Activated naive CD4-positive, alpha-beta T cell (primary cell): ENCODE measurements around the gene PPID.
"Not testable (repeated sequence)": the region's sequence is repeated elsewhere in the genome, so short reads cannot be mapped to it uniquely, and the experiment has no call there.

Source experiments
- DNase-seq, 4 experiments: peaks; one replicate each; lab custom pipeline; 2025; lab: John Stamatoyannopoulos, UW

The PPID gene

GRCh38 chr4:158722917-158723793 lies at the start of gene PPID:
Gene PPID (minus strand): TSS chr4:158723396. CDS start chr4:158723288, 108 bp downstream.
- peak; percentile 49 to 63 (median 57) for DNase-seq

GRCh38 chr4:158771776-158772175 lies 48.6 kb upstream of the PPID start:
- no peak for DNase-seq

GRCh38 chr4:158770671-158771070 lies 47.5 kb upstream of the PPID start:
- DNase-seq = no peak

- DNase-seq = peak; percentile 5 to 33 (median 22)
Measured at GRCh38 chr4:158769175-158769921, 46.2 kb upstream of the PPID start.

- peak; percentile 8 to 66 (median 34) for DNase-seq
Measured at GRCh38 chr4:158768555-158769174, 45.5 kb upstream of the PPID start, which contains the start of gene FNIP2. Gene FNIP2 (plus strand): TSS chr4:158769026. CDS start chr4:158769213, 187 bp downstream.

GRCh38 chr4:158767451-158767850 lies 44.3 kb upstream of the PPID start:
- no peak for DNase-seq

GRCh38 chr4:158766434-158767044 lies 43.3 kb upstream of the PPID start:
- DNase-seq = no peak

DNA sequence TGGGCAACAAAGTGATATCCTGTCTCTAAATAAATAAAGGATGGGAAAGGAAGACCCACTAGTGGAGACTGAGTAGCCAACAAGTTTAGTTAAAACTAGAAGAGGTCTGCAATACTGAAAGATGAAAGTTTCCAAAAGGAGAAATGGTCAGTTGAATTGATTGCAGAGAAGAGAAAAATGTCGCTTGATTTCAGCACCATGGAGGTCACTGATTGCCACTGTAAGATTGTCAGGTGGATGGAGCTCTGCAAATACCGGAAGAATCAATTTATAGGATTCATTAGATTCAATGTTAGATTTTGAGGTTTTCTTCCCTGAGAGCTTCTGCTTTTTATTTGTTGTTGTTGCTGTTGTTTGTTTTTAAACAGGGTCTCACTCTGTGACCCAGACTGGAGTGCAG lies 40.3 kb upstream of the PPID start:
- no peak for DNase-seq

DNA sequence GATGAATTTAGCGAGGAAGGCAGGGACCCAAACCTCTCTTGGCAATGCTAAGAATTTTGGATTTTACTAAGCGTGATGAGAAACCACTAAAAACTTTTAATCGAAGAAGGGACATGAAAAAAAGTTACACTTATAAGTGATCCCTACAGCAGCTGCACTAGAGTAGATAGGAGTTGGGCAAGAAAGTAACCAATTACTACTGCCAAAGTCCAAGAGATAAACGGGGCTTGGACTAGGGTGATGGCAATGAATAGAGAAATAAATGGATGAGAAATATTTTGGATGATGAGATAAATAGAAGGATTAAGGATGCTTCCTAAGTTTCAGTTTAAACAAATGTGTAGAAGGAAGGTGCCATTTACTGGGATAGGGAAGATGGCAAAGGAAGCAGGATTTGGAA lies 39.4 kb upstream of the PPID start:
- no peak for DNase-seq

DNA sequence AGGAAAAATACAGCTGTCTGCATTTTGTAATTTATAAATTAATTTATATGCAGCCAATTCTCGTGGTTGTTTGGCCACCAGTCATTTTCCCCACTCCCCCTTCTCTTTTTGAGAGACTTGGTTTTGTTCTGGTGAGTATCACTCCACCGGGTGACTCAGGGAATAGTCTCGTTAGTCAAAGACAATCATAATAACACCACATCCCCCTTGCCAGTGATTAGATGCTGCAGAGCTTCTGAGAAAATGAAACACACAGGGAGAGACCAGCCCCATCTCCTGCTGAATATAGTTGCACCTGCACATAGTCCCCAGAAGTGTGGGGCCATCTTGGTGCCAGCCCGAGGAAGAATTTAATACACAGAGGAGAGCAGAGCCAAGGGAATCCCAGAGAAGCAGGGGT lies 37.7 kb upstream of the PPID start:
- no peak for DNase-seq

DNA sequence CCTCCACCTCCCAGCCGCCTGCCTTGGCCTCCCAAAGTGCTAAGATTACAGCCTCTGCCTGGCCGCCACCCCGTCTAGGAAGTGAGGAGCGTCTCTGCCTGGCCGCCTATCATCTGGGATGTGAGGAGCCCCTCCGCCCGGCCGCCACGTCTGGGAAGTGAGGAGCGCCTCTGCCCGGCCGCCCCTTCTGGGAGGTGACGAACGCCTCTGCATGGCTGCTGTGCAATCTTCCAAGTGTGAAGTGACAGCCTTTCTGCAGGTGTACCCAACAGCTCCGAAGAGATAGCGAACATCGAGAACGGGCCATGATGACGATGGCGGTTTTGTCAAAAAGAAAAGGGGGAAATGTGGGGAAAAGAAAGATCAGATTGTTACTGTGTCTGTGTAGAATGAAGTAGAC lies 36.3 kb upstream of the PPID start:
- DNase-seq = not testable (repeated sequence)

- DNase-seq = no peak
Measured at GRCh38 chr4:158758703-158759102, 35.5 kb upstream of the PPID start.

- no peak for DNase-seq
Measured at GRCh38 chr4:158758142-158758541, 34.9 kb upstream of the PPID start.

DNA sequence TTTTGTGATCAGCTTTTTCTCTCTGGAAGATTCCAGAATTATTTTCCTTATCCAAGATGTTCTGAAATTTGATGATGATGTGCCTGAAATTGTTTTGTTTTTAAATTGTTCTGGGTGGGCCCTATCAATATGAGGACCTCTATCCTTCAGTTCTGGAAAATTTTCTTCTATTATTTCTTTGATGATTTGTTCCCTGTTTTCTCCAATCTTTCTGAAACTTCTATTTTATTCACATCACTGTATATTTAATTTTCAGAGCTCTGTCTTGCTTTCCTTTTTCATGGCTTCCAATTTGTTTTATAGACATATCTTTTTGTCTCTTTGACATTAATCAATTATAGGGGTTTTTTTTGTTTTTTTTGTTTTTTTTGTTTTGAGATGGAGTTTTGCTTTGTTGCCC lies 33.4 kb upstream of the PPID start:
- DNase-seq = no peak

DNA sequence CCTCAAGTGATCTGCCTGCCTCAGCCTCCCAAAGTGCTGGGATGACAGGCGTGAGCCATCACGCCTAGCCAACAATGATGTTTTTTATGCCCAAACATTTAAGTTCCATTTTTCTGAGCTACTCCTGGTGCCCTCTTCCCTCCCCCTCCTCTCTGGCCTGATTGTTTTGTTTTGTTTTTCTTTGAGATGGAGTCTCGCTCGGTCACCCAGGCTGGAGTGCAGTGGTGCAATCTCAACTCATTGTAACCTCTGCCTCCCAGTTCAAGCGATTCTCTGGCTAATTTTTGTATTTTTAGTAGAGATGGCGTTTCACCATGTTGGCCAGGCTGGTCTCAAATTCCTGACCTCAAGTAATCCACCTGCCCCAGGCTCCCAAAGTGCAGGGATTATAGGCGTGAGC lies 32.6 kb upstream of the PPID start:
- not testable (repeated sequence) for DNase-seq

DNA sequence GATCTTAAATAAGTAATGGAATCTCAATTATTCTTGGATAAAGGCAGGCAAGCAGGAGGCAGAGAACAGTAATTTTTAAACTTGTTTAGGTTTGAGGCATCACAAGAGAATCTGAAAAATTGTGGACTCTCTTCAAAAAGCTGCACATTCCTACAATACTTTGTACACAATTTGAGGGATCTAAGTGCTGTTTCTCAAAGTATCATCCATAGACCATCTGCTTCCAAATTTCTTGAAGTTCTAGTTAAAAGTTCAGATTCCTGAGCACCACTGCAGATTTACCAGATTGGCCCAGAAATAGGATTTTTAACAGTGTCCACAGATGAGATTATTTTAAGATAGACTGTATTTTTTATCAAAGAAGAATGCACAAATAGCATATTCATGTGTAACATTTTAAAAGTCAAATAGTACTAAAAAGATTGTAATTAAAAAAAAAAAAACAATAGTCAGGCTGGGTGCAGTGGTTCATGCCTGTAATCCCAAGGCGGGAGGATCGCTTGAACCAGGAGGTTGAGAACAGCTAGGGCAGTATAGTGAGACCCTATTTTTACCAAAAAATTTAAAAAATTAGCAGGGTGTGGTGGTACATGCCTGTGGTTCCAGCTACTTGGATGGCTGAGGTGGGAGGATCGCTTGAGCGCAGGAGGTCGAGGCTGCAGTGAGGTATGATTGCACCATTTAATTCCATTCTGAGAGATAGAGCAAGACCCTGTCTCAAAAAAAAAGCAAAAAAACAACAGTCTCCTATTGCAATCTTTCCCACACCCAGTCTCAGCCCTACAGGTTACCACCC lies 31.4 kb upstream of the PPID start:
- no peak for DNase-seq

DNA sequence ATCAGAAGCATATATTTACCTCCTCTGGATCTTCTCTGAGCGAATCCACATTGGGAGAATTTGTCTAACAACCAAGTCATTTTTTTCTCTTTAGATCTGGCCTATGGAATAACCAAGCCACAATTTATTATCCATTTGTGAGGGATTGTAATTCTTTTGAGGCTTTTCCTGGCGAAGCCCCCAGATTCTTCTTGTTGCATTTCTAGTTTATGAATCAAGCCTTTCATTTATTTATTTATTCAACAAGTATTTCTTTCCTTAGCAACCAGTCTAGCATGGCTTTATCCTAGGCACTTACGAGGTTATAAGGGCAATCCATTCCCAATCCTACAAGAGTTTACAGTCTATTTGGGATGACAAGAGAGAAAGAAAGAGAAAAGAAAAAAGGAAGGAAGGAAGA lies 27.2 kb upstream of the PPID start:
- DNase-seq = no peak

GRCh38 chr4:158746537-158746936 lies 23.3 kb upstream of the PPID start:
- DNase-seq = not testable (repeated sequence)

GRCh38 chr4:158741326-158742021 lies 18.3 kb upstream of the PPID start:
- DNase-seq = no peak

GRCh38 chr4:158739600-158739999 lies 16.4 kb upstream of the PPID start:
- no peak for DNase-seq

- no peak for DNase-seq
Measured at GRCh38 chr4:158738866-158739265, 15.7 kb upstream of the PPID start.
